SK-N-SH (cell line): ENCODE data around the gene MOSPD2. TPM values are rescaled to one million over a fixed set of nuclear protein-coding genes. Genes with fewer than 3 reads are reported as not detected.
A peak's percentile ranks its signal among the peaks of the same experiment; 100 is the strongest.

Experiments
- CTCF ChIA-PET: fragments of 300-600, 350-600 bp; formaldehyde crosslinking; extraction: SDS; loops from one replicate; lab custom pipeline; 2021; lab: Yijun Ruan, JAX
- POLR2A ChIA-PET: fragments of 350-600 bp; sonication (Branson Sonifier 250); formaldehyde crosslinking; extraction: SDS; loops from one replicate; lab custom pipeline; 2020; ENCODE audit warnings: antibody characterized with exemption, inconsistent platforms; lab: Yijun Ruan, JAX
- DNase-seq: peaks from one replicate; pipeline ENCODE4 v3.0.0; 2012
- H2AFZ ChIP-seq: fragments of 200-600 bp; sonication (generic); 2 replicates; pipeline ENCODE4 v1.8.1; 2016; ENCODE audit warnings: antibody characterized with exemption, mild to moderate bottlenecking, low read depth
- H3F3A ChIP-seq: fragments of 200-600 bp; sonication (generic); replicated peaks from 2 replicates; pipeline ENCODE3; 2016; ENCODE audit warnings: antibody characterized with exemption, mild to moderate bottlenecking; ENCODE audit not compliant: insufficient read depth
- H3K27ac ChIP-seq, 2 experiments: fragments of 200-500 bp in 1 of 2; fragments of 200-600 bp in 1 of 2; sonication (Bioruptor generic) in 1 of 2; sonication (generic), shearing (Covaris generic) in 1 of 2; 2 replicates each; pipeline versions ENCODE4 v1.5.1 to v1.6.1; 2014 to 2016; ENCODE audit warnings: low read depth in 2 of 2, inconsistent platforms in 1 of 2, low read length in 1 of 2, mild to moderate bottlenecking in 1 of 2, mixed read lengths in 1 of 2
- H3K27me3 ChIP-seq: fragments of 200-600 bp; sonication (generic), shearing (Covaris generic); 2 replicates; pipeline ENCODE4 v1.6.1; 2016; ENCODE audit warnings: mixed run types; ENCODE audit not compliant: insufficient read depth
- H3K36me3 ChIP-seq, 2 experiments: fragments of 200-500 bp in 1 of 2; fragments of 200-600 bp in 1 of 2; sonication (Bioruptor generic) in 1 of 2; sonication (generic) in 1 of 2; replicated peaks in 1 of 2; 2 replicates each; pipeline versions ENCODE3 to v1.5.1; 2014 to 2016; ENCODE audit warnings: low read length in 1 of 2, mild to moderate bottlenecking in 1 of 2; ENCODE audit not compliant: insufficient read depth in 2 of 2, control insufficient read depth in 1 of 2
- H3K4me1 ChIP-seq, 2 experiments: fragments of 200-500 bp in 1 of 2; fragments of 200-600 bp in 1 of 2; sonication (Bioruptor generic) in 1 of 2; sonication (generic), shearing (Covaris generic) in 1 of 2; 2 replicates each; pipeline versions ENCODE4 v1.5.1 to v1.6.1; 2014 to 2016; ENCODE audit warnings: low read depth in 1 of 2, low read length in 1 of 2, mixed run types in 1 of 2; ENCODE audit not compliant: insufficient read depth in 2 of 2, control insufficient read depth in 1 of 2
- H3K4me2 ChIP-seq: fragments of 200-600 bp; sonication (generic), shearing (Covaris generic); 2 replicates; pipeline ENCODE4 v1.6.1; 2017; ENCODE audit warnings: mixed run types
- H3K4me3 ChIP-seq, 2 experiments: fragments of 200-500 bp in 1 of 2; fragments of 200-600 bp in 1 of 2; sonication (Bioruptor generic) in 1 of 2; sonication (generic), shearing (Covaris generic) in 1 of 2; 2 replicates each; pipeline versions ENCODE4 v1.5.1 to v1.8.1; 2014 to 2016; ENCODE audit warnings: low read depth in 2 of 2, inconsistent platforms in 1 of 2, low read length in 1 of 2, mild to moderate bottlenecking in 1 of 2, mixed read lengths in 1 of 2, moderate library complexity in 1 of 2
- H3K79me2 ChIP-seq: fragments of 200-600 bp; sonication (generic); 2 replicates; pipeline ENCODE4 v1.8.1; 2017; ENCODE audit warnings: mild to moderate bottlenecking; ENCODE audit not compliant: insufficient read depth
- H3K9ac ChIP-seq: fragments of 200-600 bp; sonication (generic); 2 replicates; pipeline ENCODE4 v1.6.1; 2017; ENCODE audit warnings: mixed run types
- H3K9me2 ChIP-seq: fragments of 200-600 bp; sonication (generic); 2 replicates; pipeline ENCODE4 v1.6.1; 2017; ENCODE audit warnings: mixed run types
- H3K9me3 ChIP-seq: fragments of 200-600 bp; sonication (generic); 2 replicates; pipeline ENCODE4 v1.6.1; 2017; ENCODE audit warnings: mixed run types, mild to moderate bottlenecking, moderate library complexity
- H4K20me1 ChIP-seq: fragments of 200-600 bp; sonication (generic); 2 replicates; pipeline ENCODE4 v1.6.1; 2017; ENCODE audit warnings: mild to moderate bottlenecking, mixed run types; ENCODE audit not compliant: insufficient read depth
- CHD2 ChIP-seq: fragments of 150-350 bp; IDR thresholded peaks from 2 replicates; pipeline ENCODE4 v1.6.1; 2018; ENCODE audit warnings: low read length; ENCODE audit not compliant: partially characterized antibody
- FOSL2 ChIP-seq: IDR thresholded peaks from 2 replicates; pipeline ENCODE4 v1.4.0; 2012; ENCODE audit warnings: low read depth, mild to moderate bottlenecking, moderate library complexity, borderline replicate concordance
- MEF2A ChIP-seq: IDR thresholded peaks from 2 replicates; pipeline ENCODE4 v1.4.0; 2012; ENCODE audit warnings: low read depth, borderline replicate concordance
- NFIC ChIP-seq: IDR thresholded peaks from 2 replicates; pipeline ENCODE4 v1.4.0; 2012; ENCODE audit warnings: borderline replicate concordance
- NRF1 ChIP-seq: IDR thresholded peaks from 2 replicates; pipeline ENCODE4 v1.6.1; 2012; ENCODE audit warnings: low read depth, mild to moderate bottlenecking, low read length
- RXRA ChIP-seq: IDR thresholded peaks from 2 replicates; pipeline ENCODE4 v1.4.0; 2012; ENCODE audit warnings: low read depth, mild to moderate bottlenecking, borderline replicate concordance
- SMC3 ChIP-seq: IDR thresholded peaks from 2 replicates; pipeline ENCODE4 v1.6.1; 2012; ENCODE audit warnings: low read depth, low read length, improper control_type of control experiment
- TAF1 ChIP-seq: IDR thresholded peaks from 2 replicates; pipeline ENCODE4 v1.6.1; 2012; ENCODE audit warnings: low read depth, mild to moderate bottlenecking, low read length, moderate library complexity, borderline replicate concordance
- TCF12 ChIP-seq: IDR thresholded peaks from 2 replicates; pipeline ENCODE4 v1.4.0; 2012
- TEAD4 ChIP-seq: IDR thresholded peaks from 2 replicates; pipeline ENCODE4 v1.4.0; 2012; ENCODE audit warnings: mild to moderate bottlenecking, borderline replicate concordance; ENCODE audit not compliant: insufficient read depth
- WGBS: methylation state at CpG from one replicate; pipeline ENCODE4 v1.1.6; 2017; ENCODE audit warnings: low lambda C conversion rate; 5-methylcytosine and 5-hydroxymethylcytosine counted together
- polyA plus RNA-seq, 3 experiments: library from polyadenylated mRNA; depleted of rRNA; stranded (reverse); fragments of >200 nt; gene quantifications; 2 replicates each; pipeline ENCODE4 v1.2.3, GENCODE V29; 2012
- TF ChIP-seq, protein P1 (sequence below): fragments of 150-350 bp; IDR thresholded peaks from 2 replicates; pipeline ENCODE4 v1.6.1; 2016; ENCODE audit warnings: mild to moderate bottlenecking, low read depth, low read length
- TF ChIP-seq, protein P2 (sequence below): IDR thresholded peaks from 2 replicates; pipeline ENCODE4 v1.6.1; 2012; ENCODE audit warnings: mild to moderate bottlenecking, low read depth, low read length, moderate library complexity

MOSPD2 gene
- polyA plus RNA-seq, 1 of the 3 experiments (the other 2 are of a cell fraction), result 7.6 TPM

GRCh38 chrX:14923761-14924160 is 50.5 kb downstream of the MOSPD2 start (continued):
- TF ChIP-seq, protein P1, sequence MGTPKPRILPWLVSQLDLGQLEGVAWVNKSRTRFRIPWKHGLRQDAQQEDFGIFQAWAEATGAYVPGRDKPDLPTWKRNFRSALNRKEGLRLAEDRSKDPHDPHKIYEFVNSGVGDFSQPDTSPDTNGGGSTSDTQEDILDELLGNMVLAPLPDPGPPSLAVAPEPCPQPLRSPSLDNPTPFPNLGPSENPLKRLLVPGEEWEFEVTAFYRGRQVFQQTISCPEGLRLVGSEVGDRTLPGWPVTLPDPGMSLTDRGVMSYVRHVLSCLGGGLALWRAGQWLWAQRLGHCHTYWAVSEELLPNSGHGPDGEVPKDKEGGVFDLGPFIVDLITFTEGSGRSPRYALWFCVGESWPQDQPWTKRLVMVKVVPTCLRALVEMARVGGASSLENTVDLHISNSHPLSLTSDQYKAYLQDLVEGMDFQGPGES, result no peak
- TF ChIP-seq, protein P2, sequence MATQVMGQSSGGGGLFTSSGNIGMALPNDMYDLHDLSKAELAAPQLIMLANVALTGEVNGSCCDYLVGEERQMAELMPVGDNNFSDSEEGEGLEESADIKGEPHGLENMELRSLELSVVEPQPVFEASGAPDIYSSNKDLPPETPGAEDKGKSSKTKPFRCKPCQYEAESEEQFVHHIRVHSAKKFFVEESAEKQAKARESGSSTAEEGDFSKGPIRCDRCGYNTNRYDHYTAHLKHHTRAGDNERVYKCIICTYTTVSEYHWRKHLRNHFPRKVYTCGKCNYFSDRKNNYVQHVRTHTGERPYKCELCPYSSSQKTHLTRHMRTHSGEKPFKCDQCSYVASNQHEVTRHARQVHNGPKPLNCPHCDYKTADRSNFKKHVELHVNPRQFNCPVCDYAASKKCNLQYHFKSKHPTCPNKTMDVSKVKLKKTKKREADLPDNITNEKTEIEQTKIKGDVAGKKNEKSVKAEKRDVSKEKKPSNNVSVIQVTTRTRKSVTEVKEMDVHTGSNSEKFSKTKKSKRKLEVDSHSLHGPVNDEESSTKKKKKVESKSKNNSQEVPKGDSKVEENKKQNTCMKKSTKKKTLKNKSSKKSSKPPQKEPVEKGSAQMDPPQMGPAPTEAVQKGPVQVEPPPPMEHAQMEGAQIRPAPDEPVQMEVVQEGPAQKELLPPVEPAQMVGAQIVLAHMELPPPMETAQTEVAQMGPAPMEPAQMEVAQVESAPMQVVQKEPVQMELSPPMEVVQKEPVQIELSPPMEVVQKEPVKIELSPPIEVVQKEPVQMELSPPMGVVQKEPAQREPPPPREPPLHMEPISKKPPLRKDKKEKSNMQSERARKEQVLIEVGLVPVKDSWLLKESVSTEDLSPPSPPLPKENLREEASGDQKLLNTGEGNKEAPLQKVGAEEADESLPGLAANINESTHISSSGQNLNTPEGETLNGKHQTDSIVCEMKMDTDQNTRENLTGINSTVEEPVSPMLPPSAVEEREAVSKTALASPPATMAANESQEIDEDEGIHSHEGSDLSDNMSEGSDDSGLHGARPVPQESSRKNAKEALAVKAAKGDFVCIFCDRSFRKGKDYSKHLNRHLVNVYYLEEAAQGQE, result no peak
- no peak for TF ChIP-seq CHD2
- TF ChIP-seq TCF12, result no peak
- no peak for TF ChIP-seq NFIC
- no peak for TF ChIP-seq SMC3
- TF ChIP-seq NRF1, result no peak

DNA sequence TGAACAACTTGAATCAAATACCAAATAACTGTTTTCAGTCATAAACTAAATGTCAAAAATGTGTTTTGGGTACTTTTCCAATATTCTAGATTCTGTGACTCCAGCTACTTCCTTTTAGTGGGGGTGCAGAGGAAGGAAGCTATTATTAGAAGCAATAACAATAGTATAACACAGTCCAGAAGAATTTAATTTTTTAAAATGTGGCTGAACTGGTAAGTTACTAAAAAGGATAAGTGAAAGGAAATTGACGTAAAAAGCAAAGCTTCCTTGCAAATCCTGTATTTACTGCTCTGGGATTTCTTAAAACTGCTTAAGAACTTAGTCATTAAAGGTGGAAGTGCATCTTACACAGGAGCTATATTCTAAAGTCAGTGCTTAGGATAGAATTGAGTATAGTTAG is 53.2 kb downstream of the MOSPD2 start:
- Histone ChIP-seq H3K9me2 (no peaks in the 10 kb centered on the region), H3K79me2 (no peaks in the 10 kb centered on the region), H3F3A (peaks cover 4% of the 10 kb centered on the region), H3K27ac (0 out of 4 replicates have a peak overlapping the region, but pooled peaks of 1 of the 2 experiments have one; percentile 11), H3K27me3 (no peaks in the 10 kb centered on the region), H4K20me1 (no peaks in the 10 kb centered on the region), H3K4me1 (0 out of 4 replicates have a peak, but pooled peaks cover 0 to 7% of the 10 kb centered on the region in 2 experiments), H3K9me3 (no peaks in the 10 kb centered on the region), H2AFZ (peak overlapping the region; percentile 54; the same call in 1 of the 2 replicates), H3K4me2 (no peak overlapping the region; the same call in 1 of the 2 replicates), H3K36me3 (no peaks in the 10 kb centered on the region), H3K4me3 (no peak overlapping the region), H3K9ac (no peak overlapping the region)
- no peak for DNase-seq
- POLR2A ChIA-PET, result no interaction called here
- 44% methylated on average over 1 of the region's 1 CpG for WGBS
- TF ChIP-seq FOSL2 (no peak), MEF2A (no peak), TEAD4 (no peak), NRF1 (no peak), TCF12 (no peak), TAF1 (no peak), RXRA (no peak)
- CTCF ChIA-PET, result no interaction called here
